GM21423 (cell line): Measurements from ENCODE around the gene CEP104.

Experiments used
- ATAC-seq: cut with Tn5 transposase; IDR thresholded peaks from one replicate; pipeline ENCODE4 v1.9.1; 2021; ENCODE audit warnings: mild to moderate bottlenecking, moderate library complexity; ENCODE audit not compliant: unreplicated experiment

Gene CEP104

DNA sequence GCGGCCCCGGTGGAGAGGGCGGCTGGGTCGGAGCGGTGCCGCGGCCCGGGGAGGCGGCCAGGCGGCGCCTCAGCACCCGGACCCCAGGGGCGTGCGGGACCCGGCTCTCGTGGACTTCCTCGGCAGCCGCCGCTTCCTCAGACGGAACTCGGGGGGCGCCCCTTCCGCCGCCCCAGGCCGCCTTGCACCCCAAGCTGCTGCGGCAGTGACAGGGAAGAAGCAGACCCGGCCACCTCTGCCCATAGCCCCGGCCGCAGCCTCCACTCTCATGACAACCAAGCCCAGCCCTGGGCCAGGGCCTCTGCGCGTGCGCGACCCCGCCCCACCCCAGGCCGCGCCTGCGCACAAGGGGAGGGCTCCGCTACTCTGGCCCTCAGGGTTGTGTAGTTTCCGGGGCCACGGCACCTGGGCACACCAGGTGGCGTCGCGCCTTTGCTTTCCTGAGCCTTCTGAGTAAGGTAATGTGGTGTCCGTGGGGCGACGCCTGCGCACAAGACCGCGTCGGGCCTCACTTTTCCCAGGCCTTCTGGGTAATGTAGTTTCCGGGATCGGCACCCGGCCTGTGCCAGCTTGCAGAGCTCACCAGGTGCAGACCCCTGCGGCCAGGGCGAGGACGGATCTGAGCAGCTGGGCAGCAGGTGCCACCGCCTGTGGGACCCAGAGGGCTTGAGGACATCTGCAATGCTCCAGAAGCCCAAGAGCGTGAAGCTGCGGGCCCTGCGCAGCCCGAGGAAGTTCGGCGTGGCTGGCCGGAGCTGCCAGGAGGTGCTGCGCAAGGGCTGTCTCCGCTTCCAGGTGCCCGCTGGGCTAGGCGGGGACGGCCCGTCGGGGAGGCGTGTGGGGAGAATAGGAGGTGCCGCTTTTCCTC is at the start of gene CEP104, which contains the start of gene DFFB:
Gene CEP104 (minus strand): TSS at position 289 of the 868 bp plus-strand sequence. CDS start 4,804 bp downstream, outside the sequence.
Gene DFFB (plus strand): TSS at position 554 of the 868 bp plus-strand sequence. CDS start 128 bp downstream, at position 682.
- ATAC-seq, result peak; percentile 97

DNA sequence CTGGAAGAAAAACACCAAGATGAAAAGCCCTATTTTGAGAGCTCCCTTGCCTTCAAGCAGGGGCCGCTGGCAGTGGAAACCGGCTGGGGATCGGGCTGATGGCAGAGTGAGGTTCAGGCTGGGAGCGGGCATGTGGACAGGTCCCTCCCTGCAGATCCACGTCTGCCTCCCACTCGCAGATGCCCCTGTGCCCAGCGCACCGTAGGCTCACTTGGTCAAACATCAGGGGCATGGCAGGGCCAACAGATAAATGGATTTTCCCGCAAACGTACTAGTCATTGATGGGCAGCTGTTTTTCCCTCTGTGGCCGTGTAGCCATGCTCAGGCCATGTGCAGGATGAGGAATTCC is 49.6 kb upstream of the CEP104 start:
- no peak for ATAC-seq

- no peak for ATAC-seq
Observed at GRCh38 chr1:3905953-3906671, 49.1 kb upstream of the CEP104 start.

DNA sequence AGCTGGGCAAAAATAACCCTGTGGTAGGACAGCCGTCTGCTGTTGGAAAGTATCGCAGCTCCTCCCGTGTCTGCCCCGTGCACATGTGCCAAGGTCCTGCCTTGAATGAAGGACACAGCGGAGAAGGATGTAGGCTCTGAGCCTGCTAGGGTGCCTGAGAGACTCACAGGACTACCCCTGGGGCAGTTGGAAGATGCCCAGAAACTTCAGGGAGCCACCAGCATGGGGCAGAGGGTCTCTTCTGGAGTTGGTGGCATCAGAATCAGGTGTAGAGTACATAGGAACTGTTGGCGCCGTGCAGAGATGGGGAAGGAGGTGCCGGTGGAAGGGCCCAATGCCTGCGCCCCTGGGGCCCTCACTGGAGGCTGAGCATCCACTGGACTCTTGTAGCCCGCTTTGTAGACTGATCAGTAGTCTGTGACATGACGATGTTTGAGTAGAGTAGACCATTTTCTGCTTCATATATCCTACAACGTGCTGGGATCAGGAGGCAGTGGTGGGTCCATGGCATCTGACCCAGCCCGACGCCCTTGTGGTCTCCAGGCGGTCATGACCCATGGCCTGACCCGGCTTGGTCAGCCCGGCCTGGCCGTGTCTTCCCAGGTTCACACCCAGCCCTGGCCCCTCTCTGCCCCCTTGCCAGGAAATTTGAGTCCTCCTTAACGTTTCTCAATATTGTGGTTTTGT is 48.4 kb upstream of the CEP104 start:
- no peak for ATAC-seq

GRCh38 chr1:3904843-3905185 is 47.8 kb upstream of the CEP104 start:
- ATAC-seq, result no peak

DNA sequence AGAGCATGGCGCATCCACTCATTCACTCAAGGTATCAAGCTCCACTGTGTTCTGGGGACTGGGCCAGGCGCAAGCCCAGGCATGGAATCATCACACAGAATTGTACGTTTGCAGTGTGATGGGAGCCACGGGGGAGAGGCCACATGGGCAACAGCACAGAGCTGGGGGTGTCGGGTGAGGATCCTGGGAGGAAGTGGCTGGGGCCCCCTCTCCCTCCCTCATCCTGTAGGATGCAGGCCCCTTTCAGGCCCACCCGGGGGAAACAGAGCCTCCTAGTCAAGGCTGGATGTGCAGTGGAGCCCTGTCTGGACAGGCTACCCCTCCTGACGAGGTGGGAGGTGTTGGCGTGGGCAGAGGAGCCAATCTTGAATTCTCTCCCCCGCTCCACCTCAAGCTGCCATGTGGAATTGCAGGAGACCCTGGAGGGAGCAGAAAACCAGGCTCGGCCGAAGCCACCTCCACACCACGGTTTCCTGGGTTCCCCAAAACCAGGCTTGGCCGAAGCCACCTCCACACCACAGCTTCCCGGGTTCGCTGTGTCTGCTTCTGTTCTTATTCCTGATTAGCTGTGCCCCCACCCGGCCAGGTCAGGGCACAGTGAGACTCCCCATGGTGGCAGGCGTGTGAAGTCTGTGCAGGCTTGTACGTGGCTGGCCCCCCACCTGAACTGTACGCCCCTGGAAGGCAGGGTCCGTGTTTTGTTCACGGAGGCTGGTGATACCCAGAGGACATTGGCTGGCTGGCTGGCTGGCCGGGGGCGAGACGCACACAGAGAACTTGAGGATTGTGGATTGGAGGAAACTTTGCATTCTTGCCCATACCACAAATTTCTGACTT is 47.2 kb upstream of the CEP104 start:
- no peak for ATAC-seq

- ATAC-seq, result no peak
Observed at GRCh38 chr1:3903141-3904005, 46.4 kb upstream of the CEP104 start.

GRCh38 chr1:3902571-3903091 is 45.6 kb upstream of the CEP104 start:
- no peak for ATAC-seq

GRCh38 chr1:3902111-3902511 is 45.1 kb upstream of the CEP104 start:
- no peak for ATAC-seq

- peak; percentile 49 for ATAC-seq
Observed at GRCh38 chr1:3900969-3901529, 44.0 kb upstream of the CEP104 start.

GRCh38 chr1:3900150-3900968 is 43.3 kb upstream of the CEP104 start, which contains the start of gene C1orf174:
Gene C1orf174 (minus strand): TSS chr1:3900272. CDS start chr1:3900186, 86 bp downstream.
- ATAC-seq, result peak; percentile 61

DNA sequence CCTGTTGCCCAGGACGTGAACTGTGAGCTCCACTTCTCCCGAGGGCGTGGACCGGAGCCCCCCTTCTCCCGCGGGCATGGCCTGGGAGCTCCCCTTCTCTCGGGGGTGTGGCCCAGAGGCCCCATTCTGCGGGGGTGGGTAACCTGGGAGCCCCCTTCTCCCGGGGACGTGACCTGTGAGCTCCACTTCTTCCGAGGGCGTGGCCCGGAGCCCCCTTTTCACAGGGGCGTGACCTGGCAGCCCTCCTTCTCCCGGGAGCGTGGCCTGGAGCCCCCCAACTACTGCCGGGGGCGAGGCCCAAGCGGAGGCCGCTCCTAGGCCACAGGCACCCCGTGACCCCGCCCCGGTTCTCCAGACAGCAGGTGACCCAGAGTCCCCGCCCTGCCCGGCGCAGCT is 42.7 kb upstream of the CEP104 start:
- peak; percentile 2 for ATAC-seq

GRCh38 chr1:3898994-3899753 is 42.2 kb upstream of the CEP104 start:
- no peak for ATAC-seq

DNA sequence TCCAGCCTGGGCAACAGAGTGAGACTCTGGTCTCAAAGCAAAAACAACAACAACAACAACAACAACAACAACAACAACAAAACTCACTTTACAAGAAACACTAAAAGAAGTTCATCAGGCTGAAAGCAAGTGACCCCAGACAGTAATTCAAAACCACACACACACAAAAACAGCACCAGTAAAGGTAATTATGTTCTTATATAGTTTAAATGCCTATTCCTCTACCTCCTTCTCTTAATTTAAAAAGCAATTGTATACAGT is 41.4 kb upstream of the CEP104 start:
- ATAC-seq, result no peak

DNA sequence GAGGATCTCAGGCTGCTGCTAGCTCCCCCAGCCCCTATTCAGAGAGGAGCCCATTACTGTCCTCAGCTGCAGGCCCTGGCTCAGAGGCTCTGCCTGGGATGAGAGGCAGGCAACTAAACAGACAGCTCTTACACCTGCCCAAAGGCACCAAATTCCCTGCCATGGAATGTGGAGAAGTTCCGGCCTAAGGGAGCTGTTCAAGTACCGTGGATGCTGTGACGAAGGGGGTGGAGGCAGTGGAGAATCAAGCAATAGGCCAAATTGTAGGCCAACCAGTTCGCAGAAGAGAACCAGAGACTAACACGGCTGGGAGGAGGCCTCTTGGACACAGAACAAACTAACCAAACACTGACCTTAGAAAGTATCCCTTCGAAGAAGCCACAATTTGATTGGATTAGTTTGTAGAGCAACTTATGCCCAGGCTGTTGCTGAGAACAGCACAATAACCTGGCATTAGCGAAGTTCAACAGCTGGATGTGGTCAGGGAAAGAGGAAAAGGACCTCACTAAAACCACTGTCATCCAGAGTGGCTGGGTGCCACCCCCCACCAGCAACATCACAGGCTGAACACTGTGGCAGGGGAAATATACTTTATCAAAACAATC is 39.5 kb upstream of the CEP104 start:
- ATAC-seq, result no peak

- ATAC-seq, result no peak
Observed at GRCh38 chr1:3895951-3896325, 38.9 kb upstream of the CEP104 start.

DNA sequence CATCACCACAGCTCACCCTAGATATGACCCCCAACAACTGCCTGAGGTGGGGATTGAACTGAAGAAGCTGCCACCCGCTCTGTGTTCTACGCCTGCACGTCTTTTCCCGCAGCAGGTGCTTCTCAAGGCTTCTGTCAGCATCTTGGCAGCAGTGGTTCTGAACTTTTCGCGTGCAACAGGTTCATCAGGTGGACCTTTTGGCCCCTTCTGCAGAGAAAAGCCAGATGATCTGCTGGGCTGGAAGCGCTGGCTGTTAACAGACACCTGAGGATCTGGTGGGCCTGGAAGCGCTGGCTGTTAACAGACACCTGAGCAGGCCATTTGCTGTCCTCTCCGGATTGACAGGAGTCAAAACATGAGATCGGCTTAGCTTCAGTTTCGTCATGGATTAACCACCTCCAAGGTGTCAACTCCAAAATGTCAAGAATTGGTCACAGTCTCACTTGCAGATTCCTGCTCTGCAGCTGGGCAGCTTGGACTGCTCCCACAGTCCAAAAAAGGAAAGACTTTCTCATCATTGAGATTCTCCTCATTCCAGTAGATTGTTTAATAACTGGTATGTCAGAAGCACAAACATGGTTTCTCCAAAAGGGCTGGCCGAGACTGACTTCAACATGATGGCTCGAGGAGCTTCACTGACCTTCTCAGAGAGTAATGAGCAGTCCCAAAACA is 38.4 kb upstream of the CEP104 start:
- ATAC-seq, result no peak
